ENCODE measurements around the gene OXLD1. TPM values are rescaled to one million over a fixed set of nuclear protein-coding genes. Genes with fewer than 3 reads are reported as not detected.

Gene OXLD1
- 10 to 100 TPM; 69.4 to 71.7 TPM for total RNA-seq
- 100 to 1,000 TPM in 1 of 3 donors, 10 to 100 TPM in 2; 67.6 to 110 (median 98.3) TPM for polyA plus RNA-seq
- 20.0 to 55.7 (median 27.7) reads per million in 6 experiments for total RNA-seq

DNA sequence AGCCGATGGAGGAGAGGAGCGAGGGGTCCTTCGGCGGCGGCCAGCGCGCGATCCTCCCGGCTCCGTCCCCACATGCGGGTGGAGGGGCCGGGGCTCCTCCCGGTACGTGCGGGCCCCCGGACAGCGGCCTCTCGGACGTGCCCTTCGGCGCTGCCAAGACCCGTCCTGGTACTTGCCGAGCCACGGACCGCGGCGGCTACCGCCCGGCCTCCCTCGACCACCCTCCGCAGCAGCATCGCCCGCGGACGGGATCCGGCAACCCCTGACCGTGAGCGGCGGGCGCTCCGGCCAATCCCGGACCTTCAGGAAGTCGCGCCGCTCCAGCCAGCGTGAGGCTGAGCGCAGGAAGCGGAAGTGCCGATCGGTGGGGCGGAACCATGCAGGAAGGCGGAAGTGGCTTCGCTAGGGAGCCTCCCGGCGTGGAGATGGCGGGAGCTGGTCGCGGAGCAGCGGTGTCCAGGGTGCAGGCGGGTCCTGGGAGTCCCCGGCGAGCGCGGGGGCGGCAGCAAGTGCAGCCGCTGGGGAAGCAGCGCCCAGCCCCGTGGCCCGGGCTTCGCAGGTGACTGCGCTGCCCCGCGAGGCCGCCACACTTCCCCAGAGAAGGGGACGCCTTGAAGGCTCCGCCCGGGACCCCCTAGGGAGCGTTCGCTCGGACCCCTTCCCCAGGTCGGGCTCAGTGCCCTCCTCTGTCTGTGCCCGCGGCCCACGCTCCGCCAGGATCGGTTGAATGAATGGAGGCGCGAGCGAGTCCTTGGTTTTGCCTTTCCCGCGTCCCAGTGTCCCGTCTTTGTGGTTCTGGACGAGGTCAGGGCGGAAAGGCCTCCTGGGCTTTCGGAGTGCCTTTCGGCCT, at the start of gene OXLD1, which contains the start of gene CCDC137:
Gene OXLD1, minus strand, starts transcription at position 264 of the 850 bp plus-strand sequence. Its CDS starts 28 bp downstream, at position 236.
Gene CCDC137, plus strand, starts transcription at position 396 of the 850 bp plus-strand sequence. Its CDS starts 30 bp downstream, at position 426.
- Mint-ChIP-seq H3K27me3 (peaks cover 0 to 1% (median 0%) of the 10 kb centered on the region in 5 donors), H3K36me3 (peaks cover 0 to 34% (median 3%) of the 10 kb centered on the region in 3 donors), H3K4me1 (peaks cover 16 to 55% (median 39%) of the 10 kb centered on the region in 4 donors), H3K4me3 (peak within 1 kb of the TSS; percentile 82 to 98 (median 94)), H3K9me3 (no peaks in the 10 kb centered on the region), H3K27ac (peak within 1 kb of the TSS; percentile 89 to 98 (median 96))
- ATAC-seq (peak; percentile 84 to 92), DNase-seq (peak; percentile 86 to 95 (median 90))
- POLR2A ChIA-PET = interaction anchor here (0.6 to 7.6 kb wide), 11 partner anchors 9 to 195 kb away, joined by 3 to 80 read pairs (median 5); partner anchors contain the start of genes ARL16, FAAP100, HGS and MRPL12

DNA sequence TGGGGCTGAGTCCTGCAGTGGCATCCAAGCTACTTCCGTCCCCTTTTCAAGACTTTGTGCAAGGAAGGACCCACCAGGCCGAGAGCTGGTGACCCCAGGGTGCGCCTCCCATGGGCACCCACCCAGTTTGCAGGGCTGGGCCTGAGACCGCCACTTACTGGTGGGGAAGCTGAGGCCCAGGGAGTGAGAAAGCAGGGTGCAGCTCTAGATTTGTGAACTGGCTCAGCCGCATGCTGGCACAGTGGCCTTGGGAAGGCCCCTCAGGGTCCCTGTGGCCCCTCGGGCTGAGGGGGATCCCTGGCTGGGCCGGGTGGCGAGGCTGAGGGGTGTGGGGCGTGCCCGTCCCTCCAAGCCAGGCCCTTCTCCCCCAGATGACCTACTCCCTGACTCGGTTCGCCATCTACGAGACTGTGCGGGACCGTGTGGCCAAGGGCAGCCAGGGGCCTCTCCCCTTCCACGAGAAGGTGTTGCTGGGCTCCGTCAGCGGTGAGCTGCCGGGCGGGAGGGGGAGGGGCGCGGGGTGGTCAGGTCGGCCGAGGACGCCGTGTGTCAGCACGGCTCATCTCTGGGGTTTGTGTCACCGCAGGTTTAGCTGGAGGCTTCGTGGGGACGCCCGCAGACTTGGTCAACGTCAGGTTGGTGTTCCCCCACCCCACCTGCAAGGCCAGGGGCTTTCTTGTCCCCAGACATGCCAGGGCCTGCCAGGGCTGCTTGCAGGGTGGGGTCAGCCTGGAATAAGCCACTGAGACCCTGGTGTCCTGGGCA, 48.9 kb upstream of the OXLD1 start:
- H3K27me3 Mint-ChIP-seq = no peaks in the 10 kb centered on the region
- no peaks in the 10 kb centered on the region for H3K9me3 Mint-ChIP-seq
- peaks cover 7 to 19% (median 18%) of the 10 kb centered on the region in 4 donors for H3K4me1 Mint-ChIP-seq
- H3K27ac Mint-ChIP-seq = no peak overlapping the region
- no peak for ATAC-seq
- DNase-seq = no peak
- no peaks in the 10 kb centered on the region for H3K36me3 Mint-ChIP-seq
- H3K4me3 Mint-ChIP-seq = no peak overlapping the region
- POLR2A ChIA-PET = interaction anchor here (5.6 kb wide), 1 partner anchor 12 kb away, joined by 26 read pairs; the partner anchor contains the start of gene MRPL12

GRCh38 chr17:81714412-81715106, 48.2 kb upstream of the OXLD1 start:
- H3K4me3 Mint-ChIP-seq = peak overlapping the region in 2 of 10 donors; percentile 1 to 77
- POLR2A ChIA-PET = interaction anchor here (5.6 kb wide), 1 partner anchor 11 kb away, joined by 26 read pairs; the partner anchor contains the start of gene MRPL12
- no peak for DNase-seq
- H3K9me3 Mint-ChIP-seq = no peaks in the 10 kb centered on the region
- H3K36me3 Mint-ChIP-seq = no peaks in the 10 kb centered on the region
- H3K27me3 Mint-ChIP-seq = no peaks in the 10 kb centered on the region
- H3K27ac Mint-ChIP-seq = no peak overlapping the region
- H3K4me1 Mint-ChIP-seq = peaks cover 7 to 23% (median 19%) of the 10 kb centered on the region in 4 donors
- ATAC-seq = no peak

DNA sequence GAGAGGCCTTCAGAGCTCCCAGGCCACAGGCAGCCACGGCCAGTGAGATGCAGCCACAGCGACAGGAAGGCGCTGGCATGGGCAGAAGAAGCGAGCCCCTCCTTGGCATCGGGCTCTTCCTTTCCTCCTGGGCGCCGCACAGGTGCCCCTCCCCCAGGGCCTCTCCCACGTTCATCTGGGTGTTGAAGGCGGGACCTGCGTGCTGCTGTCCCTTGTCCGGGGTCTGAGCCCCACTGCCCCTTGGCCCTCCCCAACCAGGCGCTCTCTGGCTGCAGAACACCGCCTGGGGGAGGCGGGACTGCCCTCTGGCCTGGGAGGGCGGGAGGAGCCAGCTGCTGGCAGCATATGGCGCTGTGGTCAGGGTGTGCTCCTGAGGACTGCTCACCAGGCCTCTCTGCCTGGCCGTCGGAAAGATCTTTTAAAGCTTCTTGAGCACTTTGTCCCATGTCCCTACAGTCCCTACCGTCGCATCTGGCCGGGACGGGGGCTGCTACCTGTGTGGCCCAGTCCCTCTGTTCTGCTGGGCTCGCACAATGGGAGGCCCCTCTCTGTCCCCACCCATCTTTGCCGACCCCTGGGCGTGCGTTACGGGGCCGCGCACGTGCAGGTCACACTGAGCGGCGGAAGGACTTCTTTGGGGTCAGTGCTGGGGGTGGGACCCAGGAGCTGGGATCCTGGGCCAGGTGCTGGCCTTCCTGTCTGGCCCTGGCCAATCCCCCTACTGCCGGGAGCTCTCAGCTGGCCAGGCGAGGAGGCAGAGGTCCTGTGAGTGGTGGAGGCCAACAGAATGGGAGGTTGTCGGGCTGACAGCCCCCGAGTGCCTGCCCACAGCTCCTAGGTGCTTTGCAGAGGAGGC, 47.4 kb upstream of the OXLD1 start:
- no peak for ATAC-seq
- peak overlapping the region in 5 of 10 donors; percentile 7 to 90 (median 83) for H3K4me3 Mint-ChIP-seq
- H3K36me3 Mint-ChIP-seq = no peaks in the 10 kb centered on the region
- no peaks in the 10 kb centered on the region for H3K9me3 Mint-ChIP-seq
- H3K27ac Mint-ChIP-seq = no peak overlapping the region
- no peaks in the 10 kb centered on the region for H3K27me3 Mint-ChIP-seq
- no peak for DNase-seq
- POLR2A ChIA-PET = interaction anchor here (3.7 to 5.6 kb wide), 2 partner anchors 11 to 31 kb away, joined by 26 to 29 read pairs; partner anchors contain the start of genes ARL16, HGS and MRPL12
- H3K4me1 Mint-ChIP-seq = peaks cover 7 to 23% (median 19%) of the 10 kb centered on the region in 4 donors

GRCh38 chr17:81713004-81713555, 46.7 kb upstream of the OXLD1 start:
- H3K4me3 Mint-ChIP-seq = peak overlapping the region; percentile 73 to 90 (median 86)
- POLR2A ChIA-PET = interaction anchor here (3.7 to 5.6 kb wide), 2 partner anchors 10 to 30 kb away, joined by 26 to 29 read pairs; partner anchors contain the start of genes ARL16, HGS and MRPL12
- H3K27me3 Mint-ChIP-seq = no peaks in the 10 kb centered on the region
- no peaks in the 10 kb centered on the region for H3K9me3 Mint-ChIP-seq
- H3K27ac Mint-ChIP-seq = peak overlapping the region in 5 of 10 donors; percentile 35 to 80 (median 75)
- DNase-seq (no peak), ATAC-seq (no peak)
- H3K36me3 Mint-ChIP-seq = no peaks in the 10 kb centered on the region
- peaks cover 7 to 23% (median 19%) of the 10 kb centered on the region in 4 donors for H3K4me1 Mint-ChIP-seq

DNA sequence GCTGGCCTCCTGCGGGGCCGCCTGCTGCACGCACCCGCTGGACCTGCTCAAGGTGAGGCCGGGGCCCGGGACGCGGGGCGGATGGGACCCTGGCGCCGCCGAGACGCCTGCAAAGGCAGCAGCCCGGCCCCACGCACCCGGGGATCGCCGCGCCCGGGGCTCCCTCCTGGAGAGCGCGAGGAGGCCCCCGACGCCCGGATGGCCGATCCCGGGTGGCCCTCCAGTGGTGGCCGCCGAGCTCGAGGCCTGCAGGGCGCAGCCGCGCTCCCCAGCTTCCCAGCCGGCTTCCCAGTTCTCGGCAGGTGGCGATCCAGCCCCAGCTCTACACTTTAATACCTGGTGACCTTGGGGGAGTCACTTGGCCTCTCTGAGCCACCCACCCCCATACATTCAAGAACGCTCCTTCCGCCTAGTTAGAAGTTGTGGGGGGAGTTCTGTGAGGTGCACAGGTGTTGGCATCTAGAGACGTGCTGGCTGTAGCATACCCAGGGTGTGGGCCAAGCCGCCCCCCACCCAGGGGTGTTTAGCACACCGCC, 46.1 kb upstream of the OXLD1 start:
- no peaks in the 10 kb centered on the region for H3K9me3 Mint-ChIP-seq
- no peak for DNase-seq
- peak in 1 of 2 donors; percentile 4 for ATAC-seq
- peak overlapping the region; percentile 73 to 90 (median 86) for H3K4me3 Mint-ChIP-seq
- POLR2A ChIA-PET = interaction anchor here (3.7 to 5.6 kb wide), 2 partner anchors 9 to 29 kb away, joined by 26 to 29 read pairs; partner anchors contain the start of genes ARL16, HGS and MRPL12
- peak overlapping the region in 5 of 10 donors; percentile 34 to 80 (median 75) for H3K27ac Mint-ChIP-seq
- H3K36me3 Mint-ChIP-seq = no peaks in the 10 kb centered on the region
- H3K4me1 Mint-ChIP-seq = peaks cover 7 to 23% (median 19%) of the 10 kb centered on the region in 4 donors
- no peaks in the 10 kb centered on the region for H3K27me3 Mint-ChIP-seq

GRCh38 chr17:81711814-81712467, 45.5 kb upstream of the OXLD1 start, which contains the start of gene SLC25A10:
SLC25A10 (plus strand) TSS chr17:81712284; CDS start chr17:81712427, 143 bp downstream.
- no peaks in the 10 kb centered on the region for H3K9me3 Mint-ChIP-seq
- ATAC-seq (peak; percentile 83), DNase-seq (peak; percentile 53 to 87 (median 78))
- H3K27me3 Mint-ChIP-seq = no peaks in the 10 kb centered on the region
- H3K36me3 Mint-ChIP-seq = peaks cover 0 to under 1% (median 0%) of the 10 kb centered on the region in 3 donors
- POLR2A ChIA-PET = interaction anchor here (0.7 to 5.6 kb wide), 7 partner anchors 9 to 543 kb away, joined by 3 to 29 read pairs (median 5); partner anchors contain the start of genes ARL16, CCDC137, HGS and MRPL12
- H3K4me3 Mint-ChIP-seq = peak within 1 kb of the TSS; percentile 73 to 90 (median 86)
- peaks cover 7 to 23% (median 19%) of the 10 kb centered on the region in 4 donors for H3K4me1 Mint-ChIP-seq
- H3K27ac Mint-ChIP-seq = peak within 1 kb of the TSS in 9 of 10 donors; percentile 35 to 91 (median 80)

GRCh38 chr17:81710514-81711308, 44.3 kb upstream of the OXLD1 start:
- Mint-ChIP-seq H3K36me3 (peaks cover 0 to 13% (median 3%) of the 10 kb centered on the region in 3 donors), H3K9me3 (no peaks in the 10 kb centered on the region), H3K4me3 (peak overlapping the region; percentile 71 to 86 (median 80)), H3K27me3 (no peaks in the 10 kb centered on the region), H3K27ac (peak overlapping the region; percentile 20 to 91 (median 85)), H3K4me1 (peaks cover 7 to 28% (median 22%) of the 10 kb centered on the region in 4 donors)
- DNase-seq (no peak), ATAC-seq (peak in 1 of 2 donors; percentile 16)
- POLR2A ChIA-PET = interaction anchor here (0.6 to 5.6 kb wide), 10 partner anchors 7 to 388 kb away, joined by 3 to 29 read pairs (median 5); partner anchors contain the start of genes ARL16, CCDC137, HGS and MRPL12

- ATAC-seq (no peak), DNase-seq (no peak)
- Mint-ChIP-seq H3K36me3 (peaks cover 0 to 21% (median 3%) of the 10 kb centered on the region in 3 donors), H3K27ac (peak overlapping the region in 2 of 10 donors; percentile 37 to 40), H3K9me3 (no peaks in the 10 kb centered on the region), H3K4me3 (peak overlapping the region in 1 of 10 donors; percentile 52), H3K27me3 (no peaks in the 10 kb centered on the region), H3K4me1 (peaks cover 7 to 42% (median 27%) of the 10 kb centered on the region in 4 donors)
- POLR2A ChIA-PET = interaction anchor here (1.2 kb wide), 2 partner anchors 25 to 161 kb away, joined by 3 to 4 read pairs; partner anchors contain the start of genes ARL16 and HGS
Observed at GRCh38 chr17:81708739-81709185, 42.4 kb upstream of the OXLD1 start.
